Dermis microvascular lymphatic vessel endothelial cell (primary cell): ENCODE measurements around the gene NKX3-2. TPM values are rescaled to one million over a fixed set of nuclear protein-coding genes. Genes with fewer than 3 reads are reported as not detected.
A peak's percentile ranks its signal among the peaks of the same experiment; 100 is the strongest.

Source experiments
- DNase-seq, 2 donors: peaks; one replicate each; pipeline versions ENCODE4 v3.0.0 to v3.0.0-alpha.2; 2010; ENCODE audit warnings: low read depth in 2 of 2
- total RNA-seq: library from RNA; depleted of rRNA; stranded (reverse); fragments of >200 nt; gene quantifications from 2 replicates; pipeline ENCODE4 v1.2.1, GENCODE V29; 2014

Gene NKX3-2
- total RNA-seq, 1 donor from 2014 or later, result under 0.01 TPM

DNA sequence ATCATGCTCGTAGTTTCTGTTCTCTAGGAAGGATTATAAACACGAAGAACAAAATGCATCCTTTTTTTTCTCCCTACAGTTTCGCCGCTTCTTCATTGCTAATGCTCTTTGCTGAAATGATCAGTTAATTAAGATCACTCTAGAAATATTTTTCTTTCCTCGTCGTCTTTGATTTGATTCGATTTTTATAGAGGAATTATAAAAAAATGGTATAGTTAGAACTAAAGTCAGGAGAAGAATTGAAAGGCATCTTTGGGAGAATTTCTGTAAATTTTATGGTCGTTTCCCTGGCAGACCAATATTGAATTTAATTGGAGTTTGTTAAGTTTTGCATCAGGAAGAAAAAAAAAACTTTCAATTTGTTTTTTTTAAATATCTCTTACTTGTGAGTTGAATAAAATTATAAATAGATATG lies 1.1 kb upstream of the NKX3-2 start:
- DNase-seq, result no peak

DNA sequence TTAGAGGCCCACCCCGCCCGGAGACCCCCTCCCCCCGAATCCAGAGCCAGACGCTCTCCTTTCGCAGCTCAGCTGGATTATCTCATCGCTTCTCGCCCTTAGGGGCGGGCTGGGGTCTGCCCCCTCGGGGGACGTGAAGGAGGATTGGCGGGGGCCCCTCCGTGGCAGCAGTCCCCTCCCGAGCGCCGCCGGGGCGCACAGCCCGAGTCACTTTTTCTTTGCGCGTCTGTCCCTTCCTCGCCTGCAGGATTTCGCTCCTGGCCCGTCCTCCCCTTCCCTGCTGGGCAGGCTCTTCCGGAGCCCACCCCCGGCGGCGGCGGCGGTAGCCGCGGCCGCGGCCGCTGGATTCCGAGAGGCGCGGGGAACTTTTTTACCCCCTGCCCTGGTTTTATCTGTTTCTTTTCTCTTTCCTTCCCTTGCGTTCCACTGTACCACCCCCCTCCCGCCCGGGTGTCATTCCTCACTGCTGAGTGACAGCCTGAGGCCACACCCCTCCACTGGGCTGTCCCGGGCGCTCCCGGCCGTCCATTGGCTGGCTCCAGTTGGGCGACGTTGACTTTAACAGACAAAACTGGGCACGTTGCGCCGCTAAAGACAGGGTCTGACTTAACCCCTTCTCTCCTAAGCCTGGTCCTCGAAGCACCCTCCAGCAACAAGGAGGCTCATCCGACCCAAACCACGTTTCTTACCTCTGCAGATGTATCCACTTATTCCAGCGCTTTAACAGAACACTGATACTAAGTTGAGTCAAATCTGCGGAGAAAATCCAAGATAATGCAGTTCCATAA lies 492 bp upstream of the NKX3-2 start:
- DNase-seq, result peak; percentile 44 to 76

DNA sequence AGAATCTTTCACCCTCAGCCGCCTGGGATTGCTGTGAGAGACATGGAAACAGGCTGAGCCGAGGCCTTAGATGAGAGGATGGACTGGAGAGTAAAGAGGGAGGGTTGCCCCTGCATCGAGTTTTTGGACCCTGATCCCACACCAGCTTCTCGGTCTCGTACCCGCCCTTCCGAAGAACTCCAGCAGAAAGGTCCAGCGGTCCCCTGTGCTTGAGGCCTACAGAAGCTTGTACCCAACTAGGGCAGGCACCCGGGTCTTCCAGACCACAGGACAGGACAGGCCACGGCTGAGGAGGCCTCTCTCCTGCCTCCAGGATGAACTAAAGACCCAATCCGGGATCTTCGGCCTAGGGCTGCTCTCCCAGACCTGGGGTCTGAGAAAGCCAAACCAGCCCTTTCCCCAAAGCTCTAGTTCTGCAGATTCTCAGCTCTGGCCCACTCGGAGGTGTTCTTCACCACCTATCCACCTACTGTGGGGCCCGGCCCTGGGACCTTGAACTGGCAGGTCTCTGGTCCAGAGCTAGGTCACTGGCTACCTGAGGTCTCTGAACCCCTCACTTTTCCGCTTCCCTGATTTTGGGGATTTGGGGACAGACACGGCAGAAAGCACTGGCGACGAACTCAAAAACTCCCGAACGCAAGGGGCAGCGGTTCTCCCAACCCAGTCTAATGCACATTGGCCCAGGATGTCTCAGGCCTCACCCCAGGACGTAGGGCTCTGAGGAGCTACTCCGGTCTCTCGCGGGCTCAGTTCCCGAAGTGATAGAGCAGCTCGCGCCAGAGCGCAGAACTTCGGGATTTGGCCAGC lies 1.1 kb downstream of the NKX3-2 start:
- DNase-seq, result no peak

DNA sequence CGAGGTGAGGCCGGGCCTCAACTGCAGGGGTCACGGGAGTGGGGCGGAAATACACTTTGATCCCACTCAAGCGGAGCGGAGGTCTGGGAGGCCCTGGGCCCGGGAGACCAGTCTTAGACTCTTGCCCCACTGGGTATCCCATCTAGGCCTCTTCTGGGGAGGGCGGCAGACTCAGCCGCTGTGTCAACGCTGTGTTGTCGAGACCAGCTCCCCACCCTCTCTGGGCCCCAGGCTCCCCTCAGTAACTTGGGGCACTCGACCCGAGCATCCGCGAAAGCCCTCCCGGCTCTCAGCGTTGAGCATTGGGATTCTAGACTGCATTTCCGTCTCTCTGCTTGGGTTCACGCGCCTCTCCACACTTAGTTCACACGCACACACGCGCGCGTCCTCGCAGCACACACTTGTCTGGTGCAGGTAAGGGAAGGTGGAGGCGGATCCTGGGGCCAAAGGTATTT lies 1.7 kb downstream of the NKX3-2 start:
- DNase-seq, result no peak

DNA sequence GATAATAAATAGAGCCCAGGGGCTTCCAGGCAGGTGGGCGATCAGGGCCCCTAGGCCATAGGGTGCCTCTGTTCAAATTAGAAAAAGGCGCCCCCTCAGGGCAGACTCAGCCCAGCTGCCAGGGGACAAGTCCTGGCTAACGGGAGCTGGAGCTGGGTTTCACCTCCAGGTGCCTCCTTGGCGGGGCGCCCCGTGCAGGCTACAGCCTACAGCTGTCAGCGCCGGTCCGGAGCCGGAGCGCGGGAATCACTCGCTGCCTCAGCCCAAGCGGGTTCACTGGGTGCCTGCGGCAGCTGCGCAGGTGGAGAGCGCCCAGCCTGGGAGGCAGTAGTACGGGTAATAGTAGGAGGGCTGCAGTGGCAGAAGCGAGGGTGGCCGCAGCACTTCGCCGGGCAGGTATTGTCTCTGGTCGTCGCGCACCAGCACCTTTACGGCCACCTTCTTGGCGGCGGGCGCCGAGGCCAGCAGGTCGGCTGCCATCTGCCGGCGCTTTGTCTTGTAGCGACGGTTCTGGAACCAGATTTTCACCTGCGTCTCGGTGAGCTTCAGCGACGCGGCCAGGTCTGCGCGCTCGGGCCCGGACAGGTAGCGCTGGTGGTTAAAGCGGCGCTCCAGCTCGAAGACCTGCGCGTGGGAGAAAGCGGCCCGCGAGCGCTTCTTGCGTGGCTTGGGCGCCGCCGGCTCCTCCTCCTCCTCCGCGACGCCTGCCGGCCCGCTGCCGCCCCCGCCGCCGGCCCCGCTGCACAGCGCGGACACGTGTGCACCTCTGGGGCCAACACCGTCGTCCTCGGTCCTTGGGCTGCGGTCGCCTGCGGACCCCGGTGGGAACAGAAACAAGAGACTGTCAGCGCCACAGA lies 2.4 kb downstream of the NKX3-2 start:
- DNase-seq, result no peak

DNA sequence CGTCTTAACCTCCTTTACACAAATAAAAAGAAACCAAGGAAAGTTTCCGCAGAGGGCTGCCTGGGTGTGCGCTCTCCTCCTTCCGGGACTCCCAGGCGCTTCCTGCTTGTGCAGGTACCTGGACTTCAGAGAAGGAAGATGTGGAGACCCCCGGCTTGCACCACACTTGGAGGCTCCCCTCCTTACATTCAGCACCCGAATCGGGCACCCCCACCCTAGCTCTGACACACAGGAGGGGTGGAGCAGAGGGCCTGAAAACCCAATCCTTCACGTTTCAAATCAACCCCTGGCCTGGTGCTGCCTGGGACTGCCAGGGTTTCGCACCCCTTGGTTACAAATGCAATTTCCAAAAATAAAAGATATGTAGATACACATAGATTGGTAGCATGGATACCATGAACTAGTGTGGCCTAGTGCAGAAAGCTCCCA lies 3.1 kb downstream of the NKX3-2 start:
- no peak for DNase-seq

DNA sequence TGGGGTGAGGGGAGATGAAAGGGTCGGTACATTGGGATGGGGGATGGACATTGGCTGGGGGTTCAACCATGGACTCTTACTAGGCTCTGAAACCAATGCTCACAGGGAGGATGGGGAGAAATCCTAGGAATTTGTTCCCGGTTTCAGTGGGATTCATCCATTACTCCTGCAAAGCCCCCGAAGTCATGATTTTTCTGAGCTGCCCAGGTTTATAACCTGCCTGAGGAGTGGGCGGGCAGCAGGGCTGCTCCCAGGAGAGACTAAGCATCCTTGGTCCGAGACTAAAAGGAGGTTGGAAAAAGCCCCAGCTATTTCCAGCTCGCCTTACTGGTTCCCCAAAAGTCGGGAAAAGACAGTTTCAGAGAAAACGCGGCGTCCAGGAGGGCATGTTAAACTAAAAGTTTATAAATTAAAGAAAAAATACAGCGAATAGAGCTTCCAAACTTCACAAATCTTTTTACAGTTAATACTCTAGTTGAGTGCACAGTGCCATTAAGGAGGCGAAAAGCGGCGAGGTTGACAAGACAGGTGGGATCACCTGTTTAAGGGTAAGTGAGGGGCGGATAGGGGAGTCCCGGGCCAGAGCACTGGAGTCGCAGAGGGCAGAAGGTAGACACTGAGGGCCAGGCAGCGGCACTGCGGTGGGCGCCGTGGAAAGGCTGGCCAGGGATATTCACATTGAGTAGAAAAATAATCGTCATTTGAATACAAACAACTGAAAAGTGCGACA lies 3.7 kb downstream of the NKX3-2 start:
- DNase-seq, result no peak

DNA sequence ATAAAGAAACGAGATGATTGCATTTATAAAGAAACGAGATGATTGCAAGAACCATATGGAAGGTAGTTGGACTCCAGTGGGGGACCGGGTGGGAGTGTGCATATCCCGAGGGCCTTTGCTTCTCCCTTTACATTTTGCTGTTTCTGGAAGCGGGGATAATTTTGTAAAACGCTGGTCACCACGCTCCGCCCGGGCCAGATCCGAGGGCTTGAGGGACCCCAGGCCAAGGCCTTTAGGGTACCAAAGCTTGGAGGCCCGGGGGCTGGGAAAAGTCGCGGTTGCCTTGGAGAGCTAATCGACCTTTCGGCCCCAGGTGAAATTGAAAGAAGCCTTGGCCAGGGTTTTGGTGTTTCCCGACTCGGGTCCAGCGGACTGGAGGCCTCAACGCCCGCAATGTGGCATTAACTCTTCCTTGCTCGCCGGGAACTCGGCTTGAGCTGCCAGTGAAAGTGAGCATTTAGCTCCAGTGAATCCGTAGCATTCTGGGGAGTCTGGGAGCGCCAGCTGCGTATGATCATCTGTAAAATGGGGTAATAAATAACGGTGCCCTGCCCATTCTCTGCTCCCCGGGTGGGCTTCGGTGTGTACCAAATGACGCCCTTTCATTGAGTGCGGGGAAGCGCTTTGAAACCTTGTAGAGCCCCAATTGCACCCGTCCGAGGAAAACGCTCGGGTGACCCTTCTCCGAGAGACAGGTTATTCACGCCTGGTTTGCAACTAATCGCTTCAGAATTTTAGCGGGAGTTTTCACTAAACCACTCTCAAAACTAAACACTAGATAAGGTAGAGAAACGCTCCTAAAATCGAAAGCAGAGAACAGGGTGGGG lies 4.5 kb downstream of the NKX3-2 start:
- no peak for DNase-seq

DNA sequence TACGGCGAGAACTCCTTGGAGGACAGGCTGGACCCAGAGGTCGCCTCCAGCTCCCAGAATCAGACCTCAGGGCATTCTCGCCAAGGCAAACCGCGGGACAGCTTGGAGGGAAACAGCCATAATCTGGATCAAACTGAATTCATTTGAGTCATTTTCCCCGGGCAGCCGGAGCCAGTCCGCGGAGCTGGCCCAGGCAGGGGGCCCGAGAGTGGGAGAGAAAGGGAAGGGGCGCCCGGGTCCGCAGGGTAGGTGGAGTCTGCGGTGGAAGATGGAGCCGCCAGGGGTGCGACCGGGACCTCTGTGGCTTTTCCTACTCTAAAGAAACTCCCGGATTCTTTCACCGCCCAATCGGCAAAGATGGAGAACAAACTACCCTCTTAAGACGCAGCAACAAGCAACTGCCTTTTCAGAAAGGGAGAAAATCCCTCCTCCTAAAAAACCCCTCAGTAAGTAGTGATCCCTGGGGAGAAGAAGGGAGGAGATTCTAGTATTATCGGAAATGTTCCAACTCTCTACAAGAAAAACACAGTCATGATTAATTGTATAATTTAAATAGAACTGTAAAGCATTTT lies 5.2 kb downstream of the NKX3-2 start:
- DNase-seq, result no peak

DNA sequence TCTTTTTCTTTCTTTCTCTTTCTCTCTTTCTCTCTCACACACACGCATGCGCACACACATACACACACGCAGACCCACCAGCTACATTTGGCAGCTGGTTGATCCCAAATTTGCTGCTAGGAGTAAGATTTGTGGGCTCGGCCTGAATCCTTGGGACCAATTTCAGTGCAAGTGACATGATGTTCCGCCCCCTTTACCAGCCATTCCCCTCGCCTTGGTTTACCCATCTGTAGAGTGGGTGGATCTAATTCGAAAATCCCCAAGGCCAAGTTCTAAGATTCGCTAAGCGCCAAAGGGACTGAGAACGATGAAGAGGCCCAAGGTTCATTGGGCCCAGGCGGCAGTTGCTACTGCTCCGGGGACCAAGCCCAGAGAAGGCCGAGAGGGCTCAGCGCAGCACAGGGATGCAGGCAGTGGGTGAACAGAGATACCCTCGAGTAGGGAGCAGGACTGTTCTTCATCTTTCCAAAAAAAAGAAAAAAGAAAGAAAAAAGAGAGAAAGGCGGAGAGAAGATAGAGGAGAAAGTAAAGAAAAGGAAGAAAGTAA lies 5.8 kb downstream of the NKX3-2 start:
- no peak for DNase-seq

DNA sequence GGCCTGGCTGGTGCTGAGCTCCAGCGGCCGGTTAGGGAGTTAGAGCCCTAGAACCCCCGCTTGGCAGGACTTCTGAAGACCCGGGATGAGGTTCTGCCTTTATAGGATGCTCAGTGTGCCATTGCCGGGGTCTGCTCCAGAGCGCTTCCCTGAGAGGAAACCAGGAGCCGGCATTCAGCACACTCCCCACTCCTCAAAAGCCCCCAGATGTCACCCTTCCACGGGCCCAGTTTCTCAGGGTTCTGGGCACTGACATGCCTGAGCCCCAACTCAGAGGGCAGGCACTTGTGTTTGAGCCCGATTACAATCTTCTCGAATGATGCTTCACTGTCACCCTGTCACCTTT lies 6.5 kb downstream of the NKX3-2 start:
- DNase-seq, result no peak

DNA sequence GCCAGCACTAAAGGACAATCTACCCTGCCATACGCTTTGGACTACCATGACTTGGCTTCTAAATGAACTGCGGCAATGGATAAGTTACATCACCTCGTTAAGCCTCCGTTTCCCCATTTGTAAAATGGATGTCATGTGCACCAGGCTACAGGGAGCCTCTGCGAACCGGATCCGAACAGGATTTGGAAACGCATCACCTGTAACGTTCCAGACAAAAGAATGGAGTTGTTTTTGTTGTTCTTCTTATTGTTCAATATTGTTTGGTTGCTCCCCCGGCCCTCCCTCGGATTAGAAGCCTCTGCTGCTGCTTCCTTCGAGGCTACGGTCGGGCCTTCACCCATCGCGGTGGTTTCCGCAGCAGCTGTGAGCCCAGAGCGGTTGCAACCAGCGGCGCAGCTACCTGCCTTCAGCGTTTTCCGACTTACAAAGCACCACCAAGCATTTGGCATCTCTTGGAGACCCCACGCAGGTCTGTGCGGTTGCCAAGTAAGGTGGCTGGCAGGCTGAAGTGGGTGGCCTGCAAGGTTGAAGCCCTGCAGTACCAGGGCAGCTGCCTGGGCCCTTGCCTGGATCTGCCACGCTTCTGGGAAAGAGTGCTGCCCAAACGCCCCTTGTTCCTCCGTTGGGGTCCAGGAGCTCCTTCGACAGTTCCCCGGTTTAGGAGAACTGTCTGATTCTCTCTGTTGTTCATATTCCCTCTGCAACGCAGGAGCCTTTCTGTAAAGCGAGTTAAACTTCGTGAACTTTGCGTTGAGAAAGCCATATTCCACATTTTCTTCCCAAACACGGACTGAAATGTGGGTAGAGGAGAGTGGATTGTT lies 7.1 kb downstream of the NKX3-2 start:
- no peak for DNase-seq

DNA sequence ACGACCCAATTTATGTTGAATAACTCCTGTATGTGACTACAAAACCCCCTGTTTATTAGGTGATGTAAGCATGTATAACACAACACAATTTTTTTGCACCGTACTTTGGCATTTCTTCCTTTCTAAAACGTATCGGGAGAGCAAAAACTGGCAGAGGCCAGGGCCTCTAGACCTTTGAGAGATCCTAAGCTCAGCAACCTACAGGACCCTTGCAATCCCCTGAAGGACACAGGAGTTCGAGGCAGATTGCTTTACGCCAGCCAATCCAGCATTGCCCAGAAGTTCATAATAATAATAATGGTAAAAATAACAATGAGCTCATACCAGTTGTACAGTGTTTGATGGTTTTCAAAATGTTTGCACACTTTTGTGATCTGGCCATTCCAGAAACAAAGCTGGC lies 7.7 kb downstream of the NKX3-2 start:
- DNase-seq, result no peak

DNA sequence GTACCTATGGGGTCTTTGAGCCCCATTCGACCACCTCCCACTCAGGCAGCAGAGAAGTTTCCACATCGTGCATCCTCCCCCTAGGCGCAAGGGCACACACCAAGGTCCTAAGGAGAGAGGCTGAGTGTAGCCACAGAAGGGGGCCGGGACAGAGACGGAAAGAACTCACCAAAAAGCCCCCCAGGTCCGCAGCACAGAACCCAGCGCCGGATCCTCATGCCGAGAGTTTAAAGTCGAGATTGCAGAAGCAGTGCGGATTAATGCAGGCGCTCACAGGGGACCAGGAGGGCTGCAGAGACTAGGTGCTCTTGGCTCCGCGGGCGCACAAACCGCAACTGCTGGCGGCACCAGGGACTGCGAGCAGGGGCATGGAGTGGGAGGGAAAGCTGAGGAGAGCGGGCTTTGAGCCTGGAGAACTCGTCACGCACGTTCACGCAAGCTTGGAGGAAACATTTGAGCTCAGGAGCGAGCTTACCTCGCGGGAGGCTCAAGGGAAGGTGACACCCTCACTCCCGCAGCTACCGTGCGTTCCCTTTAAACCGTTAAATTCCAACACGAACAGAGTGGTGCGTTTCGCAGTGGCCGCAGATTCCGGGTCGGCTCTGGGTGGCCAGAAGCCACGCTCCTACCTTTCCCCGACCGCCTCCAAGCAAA lies 8.5 kb downstream of the NKX3-2 start:
- DNase-seq, result no peak

DNA sequence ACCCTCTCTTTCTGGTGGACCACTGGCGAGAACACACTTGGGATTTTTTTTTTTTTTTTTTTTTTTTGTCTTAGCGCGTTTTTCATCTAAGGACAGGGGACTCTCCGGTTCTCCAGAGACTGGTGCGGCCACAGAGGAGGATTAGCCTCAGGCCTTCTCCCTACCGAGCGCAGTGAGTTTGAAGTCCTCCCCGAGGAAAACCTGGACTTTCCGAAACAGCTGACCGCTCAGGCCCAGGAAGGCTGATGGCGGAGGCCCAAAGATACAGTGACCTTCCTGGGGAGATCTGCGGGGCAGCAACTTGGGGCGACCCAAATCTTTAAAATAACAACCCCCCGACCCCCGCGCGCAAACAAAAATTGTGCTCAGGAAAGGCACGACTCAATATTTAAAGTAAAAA lies 9.2 kb downstream of the NKX3-2 start:
- DNase-seq, result no peak

DNA sequence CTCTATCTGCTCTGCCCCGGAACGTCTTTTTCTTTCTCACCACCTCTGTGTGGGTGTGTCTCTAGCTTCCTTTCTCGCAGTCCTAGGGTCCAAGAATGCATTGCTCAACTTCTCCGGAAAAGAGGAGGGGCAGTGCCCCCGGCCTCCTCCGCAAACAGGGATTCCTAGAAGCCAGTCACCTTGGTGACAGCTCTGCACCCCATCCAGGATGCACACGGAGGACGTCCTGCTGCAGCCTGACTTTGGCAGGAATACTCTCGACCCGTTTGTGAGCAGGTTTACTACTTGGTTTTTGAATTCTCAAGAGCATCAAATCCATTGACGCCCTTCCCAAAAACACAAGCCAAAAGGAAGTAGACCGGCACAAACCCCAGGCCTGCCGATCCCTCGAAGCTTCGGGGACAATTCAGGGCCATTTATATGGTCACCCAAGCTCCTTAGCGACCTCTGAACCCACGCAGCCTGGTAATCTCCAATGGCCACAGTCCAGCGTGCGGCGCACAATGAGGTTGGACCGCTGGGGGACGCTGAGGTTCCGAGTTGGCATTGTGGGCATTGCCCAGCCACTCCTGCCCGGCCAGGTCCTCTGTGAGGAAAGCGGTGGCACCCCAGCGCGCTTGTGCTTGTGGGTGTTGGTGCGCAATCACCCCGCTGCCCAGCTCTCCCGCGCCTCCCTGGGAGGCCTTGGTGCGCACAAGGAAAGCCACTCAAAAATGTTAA lies 9.8 kb downstream of the NKX3-2 start:
- no peak for DNase-seq

DNA sequence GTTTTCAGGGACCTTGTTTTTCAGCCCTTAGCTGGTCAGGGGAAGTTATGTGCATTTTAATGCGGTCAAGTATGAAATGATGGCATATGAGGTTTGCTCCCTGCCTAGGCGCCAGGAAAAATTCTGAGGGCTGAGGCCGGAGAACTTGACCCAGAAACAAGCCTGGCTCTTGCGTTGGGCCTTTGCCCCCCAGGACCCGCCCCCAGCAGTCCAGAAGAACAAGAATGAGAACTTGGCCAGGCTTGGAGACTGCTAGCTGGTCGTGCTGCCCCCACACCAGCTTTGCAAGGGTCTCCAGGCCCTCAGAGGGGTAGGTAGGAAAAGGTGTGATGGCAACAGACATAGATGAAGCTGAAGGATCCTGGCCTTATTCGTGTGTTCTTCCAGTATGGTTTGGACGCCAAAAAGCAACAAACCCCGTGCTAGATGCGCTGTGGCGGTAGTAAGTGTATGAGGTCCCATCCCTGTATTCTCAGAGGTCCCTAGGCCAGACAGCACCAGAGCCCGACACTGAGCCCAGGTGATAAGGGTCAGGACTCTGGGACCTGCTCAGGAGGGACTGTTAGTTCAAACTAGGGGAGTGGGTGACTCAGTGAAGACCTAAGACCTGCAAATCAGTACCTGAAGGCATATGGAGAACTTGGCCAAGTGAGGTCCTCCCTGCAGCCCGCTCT lies 10.5 kb downstream of the NKX3-2 start:
- no peak for DNase-seq
